Measurements from ENCODE around the gene ADAMTS13.

Gene ADAMTS13

DNA sequence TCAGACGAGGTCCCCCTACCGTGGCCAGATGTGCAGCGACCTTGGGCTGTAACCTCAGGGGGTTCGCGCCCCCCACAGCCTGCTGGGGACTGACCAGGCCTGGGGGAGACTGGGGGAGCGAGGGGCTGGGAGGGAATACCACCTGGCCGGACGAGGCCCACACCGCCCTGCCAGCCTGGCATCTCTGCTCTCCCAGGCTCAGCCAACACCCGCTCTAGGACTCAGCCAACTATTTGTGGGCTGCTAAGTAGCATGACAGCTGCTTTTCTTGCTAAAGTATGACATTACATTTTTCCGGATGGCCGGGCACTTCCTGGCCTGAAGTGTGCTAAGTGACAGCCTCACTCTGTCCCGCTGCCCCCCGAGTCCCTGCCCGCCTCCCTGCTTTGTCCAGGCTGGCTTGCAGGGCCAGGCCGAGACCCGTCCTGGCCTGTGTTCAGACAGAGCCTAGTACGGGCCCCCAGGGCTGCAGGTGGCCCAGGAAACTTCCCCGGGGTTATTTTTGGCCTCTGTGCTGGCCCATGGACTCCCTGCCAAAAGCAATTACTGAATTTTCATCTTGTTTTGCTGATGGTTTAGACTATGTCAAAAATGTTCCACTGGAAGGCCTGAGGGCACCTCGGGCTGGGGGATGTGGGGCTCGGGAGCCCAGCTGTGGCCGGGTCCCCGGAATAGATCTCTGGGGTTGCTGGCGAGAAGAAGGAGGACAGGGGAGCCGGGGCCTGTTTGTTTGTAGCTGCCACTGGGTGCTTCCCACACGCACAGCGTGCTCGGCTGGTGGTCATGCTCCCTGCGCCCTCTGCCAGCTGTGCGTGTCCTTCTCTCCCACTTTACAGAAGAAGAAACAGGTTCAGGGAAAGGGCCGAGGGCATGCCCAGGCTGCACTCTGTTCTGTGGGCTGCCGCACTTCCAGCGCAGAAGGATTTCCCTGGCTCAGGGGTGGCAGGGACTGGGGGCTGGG lies 70.2 kb downstream of the ADAMTS13 start:
- peak; percentile 79 for DNase-seq

DNA sequence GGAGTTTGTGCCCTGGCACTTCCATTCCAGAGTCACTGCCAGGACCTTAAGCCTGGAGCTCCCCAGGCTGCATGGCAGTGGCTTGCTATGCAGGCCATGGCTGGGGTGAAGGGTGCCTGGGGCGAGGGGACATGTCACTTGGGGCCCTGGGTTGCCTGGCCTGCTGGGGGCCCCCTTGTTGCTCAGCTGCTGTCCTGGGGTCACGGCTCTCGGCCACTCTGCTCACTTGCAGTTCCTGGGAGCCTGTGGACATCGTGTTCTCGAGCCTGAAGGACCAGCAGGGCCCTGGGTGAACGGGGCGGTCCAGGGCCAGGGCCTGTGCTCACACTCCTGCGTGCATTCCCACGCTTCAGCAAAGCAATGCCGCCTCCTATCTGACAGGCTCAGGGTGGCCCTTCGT lies 71.3 kb downstream of the ADAMTS13 start:
- DNase-seq: no peak

DNA sequence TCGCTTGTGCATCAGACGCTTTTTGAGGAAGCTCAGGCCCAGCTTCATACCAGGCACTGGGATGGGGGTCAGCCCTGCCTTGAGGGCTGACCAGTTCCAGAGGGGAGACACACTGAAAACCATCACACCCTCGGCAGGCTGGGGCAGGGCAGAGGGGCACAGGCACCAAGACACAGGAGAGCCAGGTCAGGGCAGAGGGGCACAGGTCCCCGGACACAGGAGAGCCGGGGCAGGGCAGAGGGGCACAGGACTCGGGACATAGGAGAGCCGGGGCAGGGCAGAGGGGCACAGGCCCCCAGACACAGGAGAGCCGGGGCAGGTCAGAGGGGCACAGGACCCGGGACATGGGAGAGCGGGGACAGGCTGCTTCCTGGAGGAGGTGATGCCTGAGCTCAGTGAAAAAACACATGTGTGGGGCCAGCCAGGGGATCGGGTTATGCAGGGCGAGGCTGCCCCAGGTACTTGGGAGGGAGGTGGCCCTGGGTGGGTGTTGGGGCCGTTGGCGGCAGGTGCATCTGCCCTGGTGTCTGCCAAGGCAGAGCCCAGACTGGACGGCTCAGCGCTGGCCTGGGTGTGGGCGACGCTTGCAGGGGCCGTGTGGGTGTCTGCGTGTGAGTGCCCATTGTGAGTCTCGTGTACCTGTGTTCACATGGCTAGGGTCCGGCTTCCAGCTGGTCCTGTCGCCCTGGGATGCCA lies 71.8 kb downstream of the ADAMTS13 start:
- DNase-seq: no peak

DNA sequence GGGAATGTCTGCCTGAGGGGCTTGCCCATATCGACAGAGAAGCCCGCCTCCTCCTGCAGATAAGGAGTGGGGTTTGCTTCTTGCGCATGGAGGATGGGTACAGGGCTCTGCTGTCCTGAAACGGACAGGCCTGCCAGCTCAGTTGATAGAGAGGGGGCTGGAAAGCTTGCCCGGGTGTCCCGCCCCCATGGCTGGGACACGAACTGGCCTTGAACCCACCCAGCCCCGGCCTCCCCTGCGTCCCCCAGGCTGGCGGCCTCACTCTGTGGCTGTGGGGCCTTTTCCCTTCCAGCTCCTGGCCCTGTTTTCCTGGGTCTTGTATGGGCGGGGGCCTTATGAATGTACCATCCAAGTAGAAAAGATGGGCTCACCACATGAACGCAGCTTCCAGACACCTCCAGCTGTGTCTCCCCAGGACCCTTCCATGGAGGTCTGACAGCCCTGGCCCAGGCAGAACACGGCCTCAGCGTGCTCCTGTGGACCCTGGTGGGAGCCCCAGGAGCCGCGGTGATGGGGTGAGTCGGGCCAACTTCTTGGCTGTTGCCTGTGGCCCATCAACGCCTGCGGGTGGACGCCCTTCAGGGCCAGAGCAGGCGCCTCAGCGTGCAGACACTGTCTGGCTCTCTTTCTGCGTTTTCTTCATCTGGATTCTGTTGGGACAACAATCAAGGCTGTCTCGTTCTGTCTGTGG lies 72.6 kb downstream of the ADAMTS13 start:
- peak; percentile 28 for DNase-seq

DNA sequence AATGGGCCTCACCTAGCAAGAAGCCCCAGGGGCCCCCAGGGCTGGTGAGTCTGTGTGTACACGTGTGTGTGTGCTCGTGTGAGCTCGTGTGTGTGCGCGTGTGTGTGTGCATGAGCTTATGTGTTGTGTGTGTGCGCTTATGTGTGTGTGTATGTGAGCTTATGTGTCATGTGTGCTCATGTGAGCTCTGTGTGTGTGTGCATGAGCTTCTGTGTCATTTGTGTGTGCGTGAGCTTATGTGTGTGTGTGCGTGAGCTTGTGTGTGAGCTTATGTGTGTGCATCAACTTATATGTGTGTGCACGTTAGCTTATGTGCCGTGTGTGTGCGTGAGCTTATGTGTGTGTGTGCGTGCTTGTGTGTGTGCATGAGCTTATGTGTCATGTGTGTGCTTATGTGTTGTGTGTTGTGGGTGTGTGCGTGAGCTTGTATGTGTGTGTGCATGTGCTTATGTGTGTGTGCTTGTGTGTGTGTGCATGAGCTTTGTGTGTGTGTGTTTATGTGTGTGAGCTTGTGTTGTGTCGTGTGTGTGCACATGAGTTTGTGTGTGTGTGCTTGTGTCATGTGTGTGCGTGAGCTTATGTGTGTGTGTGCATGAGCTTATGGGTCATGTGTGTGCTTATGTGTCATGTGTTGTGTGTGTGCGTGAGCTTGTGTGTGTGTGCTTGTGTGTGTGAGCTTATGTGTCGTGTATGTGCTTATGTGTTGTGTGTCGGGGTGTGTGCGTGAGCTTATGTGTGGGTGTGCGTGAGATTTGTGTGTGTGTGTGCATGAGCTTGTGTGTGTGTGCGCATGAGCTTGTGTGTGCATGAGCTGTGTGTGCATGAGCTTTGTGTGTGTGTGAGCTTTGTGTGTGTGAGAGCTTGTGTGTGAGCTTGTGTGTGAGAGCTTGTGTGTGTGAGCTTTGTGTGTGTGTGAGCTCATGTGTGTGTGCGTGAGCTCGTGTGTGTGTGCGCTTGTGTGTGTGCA lies 73.4 kb downstream of the ADAMTS13 start:
- DNase-seq: peak; percentile 12

DNA sequence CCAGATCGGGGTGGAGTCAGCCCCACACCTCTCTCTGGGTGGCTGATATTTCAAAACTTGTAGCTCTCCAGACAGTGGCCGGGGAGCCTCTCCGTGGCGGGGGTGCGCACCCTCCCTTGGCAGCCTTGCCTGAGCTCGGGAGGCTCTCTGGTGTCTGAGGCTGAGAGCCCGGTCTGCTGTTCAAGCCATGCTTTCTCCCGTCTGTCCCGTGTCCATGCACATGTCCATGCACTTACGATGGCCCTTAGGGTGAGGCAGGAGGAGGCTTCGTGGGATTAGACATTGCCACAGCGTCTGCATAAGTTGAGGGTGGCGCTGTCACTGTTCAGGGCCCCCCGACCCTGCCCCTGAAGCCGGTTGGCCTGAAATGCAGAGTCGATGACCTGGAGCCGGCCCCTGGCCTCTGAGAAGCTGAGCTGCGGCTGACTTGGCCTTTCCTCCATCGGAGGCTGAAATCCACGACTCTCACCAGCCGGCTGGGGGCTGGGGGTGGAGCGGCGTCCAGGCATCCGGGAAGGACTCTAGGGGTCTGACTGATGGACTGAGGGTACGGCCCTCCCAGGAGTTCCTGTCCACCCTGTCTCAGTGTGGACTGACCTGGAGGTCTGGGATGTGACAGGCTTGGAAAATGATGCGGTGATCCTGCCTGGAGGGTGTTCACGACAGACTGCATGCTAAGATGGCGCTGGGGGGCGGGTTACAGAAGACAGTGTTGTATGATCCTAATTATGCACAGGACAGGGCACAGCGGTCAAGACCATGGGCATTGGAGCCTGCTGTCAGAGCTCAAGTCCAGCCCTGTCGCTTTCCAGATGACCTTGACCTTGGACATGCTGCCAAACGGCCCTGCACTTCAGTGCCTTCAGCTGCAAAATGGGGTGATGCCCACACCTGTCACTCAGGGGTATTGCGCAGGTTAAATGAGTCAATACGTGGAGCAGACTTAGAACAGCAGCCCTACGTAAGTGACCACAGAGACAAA lies 75.0 kb downstream of the ADAMTS13 start:
- peak; percentile 18 for DNase-seq

DNA sequence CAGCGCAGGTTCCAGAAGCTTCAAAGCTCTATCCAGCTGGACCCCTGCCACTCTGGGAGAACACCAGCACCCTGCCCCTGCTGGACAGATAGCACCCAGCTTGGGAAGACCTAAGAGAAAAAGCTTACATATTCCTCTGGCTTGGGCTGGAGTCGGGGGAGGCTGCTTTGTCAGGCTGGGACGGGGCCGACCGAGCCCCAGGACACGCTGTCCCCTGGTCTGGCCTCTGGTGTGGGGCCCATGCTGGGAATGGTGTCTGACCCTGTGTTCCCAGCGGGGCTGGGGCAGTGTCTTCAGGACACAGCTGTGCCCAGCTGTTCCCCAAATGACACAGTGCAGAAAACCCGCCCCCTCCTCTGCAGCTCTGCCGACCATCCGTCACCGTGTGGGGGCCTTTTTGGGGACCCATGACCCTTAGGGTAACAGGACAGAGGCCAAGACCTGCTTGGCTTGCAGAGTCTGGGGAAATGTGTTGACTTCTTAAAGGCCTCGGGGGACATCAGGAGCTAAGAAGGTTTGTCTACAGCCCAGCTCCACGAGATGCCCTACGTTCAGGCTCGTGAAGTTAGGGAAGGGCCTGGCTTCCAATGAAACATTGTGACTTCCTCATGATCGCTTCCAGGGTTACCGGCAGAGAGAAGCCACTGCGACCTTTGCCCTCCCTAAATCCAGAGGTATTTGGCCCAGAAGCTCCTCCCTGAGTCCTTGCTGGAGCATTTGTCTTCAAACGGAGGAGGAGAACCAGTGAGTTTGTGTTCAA lies 77.1 kb downstream of the ADAMTS13 start:
- DNase-seq: no peak

DNA sequence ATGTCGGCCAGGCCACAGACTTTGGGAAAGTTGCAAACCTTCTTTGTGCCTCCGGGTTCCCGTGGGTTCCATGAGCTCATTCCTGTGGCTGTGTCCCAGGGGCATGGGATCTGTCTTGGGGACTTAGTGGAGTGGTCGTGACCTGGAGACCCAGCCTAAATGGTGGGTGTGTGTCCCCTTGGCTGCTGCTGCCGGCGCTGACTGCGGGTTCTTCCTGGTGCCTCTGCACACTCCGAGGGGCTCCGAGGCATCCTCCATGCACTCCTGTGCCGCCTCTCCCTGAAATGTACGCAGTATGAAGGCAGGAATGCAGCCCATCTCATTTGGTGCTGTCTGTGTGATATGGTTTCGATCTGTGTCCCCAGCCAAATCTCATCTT lies 77.7 kb downstream of the ADAMTS13 start:
- no peak for DNase-seq

DNA sequence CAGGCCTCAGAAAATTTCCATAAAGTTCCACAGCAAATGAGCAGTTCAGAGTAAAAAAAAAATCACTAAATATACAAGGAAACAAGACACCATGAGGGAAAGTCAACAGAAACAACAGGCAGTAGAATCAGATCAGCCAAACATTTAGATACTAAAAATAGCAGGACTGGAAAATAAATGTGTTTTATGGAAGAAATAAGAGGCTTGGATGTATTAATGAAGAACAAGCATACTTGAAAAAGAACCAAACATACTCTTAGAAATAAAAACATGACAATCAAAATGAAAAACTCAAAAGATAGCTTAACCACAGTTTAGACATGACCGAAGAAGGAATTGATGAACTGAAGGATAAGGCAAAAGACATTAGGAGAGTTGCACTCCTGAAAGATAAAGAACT lies 79.9 kb downstream of the ADAMTS13 start:
- no peak for DNase-seq

DNA sequence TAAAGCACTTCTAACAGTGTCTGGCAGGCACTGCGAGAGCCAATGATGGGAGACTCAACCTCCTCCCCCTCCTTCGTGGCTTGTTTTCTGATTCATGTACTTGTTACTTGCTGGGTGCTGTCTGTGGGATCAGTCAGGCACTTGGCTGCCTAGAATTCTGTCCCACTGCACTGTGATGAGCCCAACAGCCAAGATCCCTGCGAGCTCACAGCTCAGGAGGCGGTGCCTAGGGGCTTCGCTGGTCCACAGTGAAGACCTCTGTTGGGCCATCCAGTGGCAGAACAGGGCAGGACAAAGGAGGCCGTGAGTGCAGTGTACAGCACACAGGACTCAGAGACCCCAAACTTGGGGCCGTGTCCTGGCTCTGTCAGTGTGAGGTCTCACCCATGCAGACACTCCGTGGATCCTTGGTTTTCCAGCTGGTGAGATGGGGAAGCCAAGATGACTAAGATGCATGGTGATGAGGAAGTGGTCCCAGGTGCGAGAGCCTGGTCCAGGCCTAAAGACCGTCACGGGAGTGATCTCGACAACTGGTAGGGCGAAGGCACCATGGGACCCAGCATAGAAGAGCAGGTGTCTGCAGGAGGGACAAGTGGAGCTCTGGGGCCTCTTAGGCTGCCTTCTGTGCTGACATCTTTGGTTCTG lies 83.1 kb downstream of the ADAMTS13 start:
- no peak for DNase-seq

DNA sequence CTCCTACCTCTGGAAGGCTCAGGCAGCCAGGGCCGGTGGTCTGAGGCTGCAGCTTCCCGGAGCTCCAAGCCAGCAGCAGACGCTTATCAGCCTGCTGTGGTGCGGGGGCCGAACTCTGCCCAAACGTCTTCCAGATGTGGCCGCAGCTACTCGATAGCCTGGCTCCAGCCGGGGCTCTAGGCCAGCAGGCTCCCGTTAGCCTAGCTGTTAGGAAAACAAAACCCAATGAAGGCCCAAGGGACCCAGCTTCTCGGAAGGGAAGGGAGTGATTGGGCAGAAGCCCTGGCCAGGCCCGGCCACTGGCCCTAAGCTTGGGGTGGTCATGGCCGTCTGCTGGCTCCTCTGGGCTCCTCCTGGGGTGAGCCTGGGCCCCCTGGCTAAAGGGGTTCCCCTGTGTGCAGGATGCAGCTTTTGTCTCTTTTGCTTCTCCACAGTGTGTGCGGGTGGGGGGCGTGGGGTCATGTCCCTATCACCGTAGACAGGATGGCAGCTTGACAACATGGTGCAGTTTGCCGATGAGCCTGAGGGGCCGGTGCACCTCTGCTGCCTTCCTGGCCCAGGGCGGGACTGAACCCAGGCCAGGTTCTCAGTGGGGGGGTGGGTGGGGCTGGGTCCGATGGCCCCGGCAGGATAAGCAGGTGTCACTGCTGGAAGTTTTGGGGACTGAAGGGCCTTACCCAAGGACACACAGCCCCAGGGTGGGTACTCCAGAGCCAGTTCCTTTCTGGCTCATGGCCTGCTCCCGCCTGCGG lies 83.9 kb downstream of the ADAMTS13 start:
- peak; percentile 81 for DNase-seq

DNA sequence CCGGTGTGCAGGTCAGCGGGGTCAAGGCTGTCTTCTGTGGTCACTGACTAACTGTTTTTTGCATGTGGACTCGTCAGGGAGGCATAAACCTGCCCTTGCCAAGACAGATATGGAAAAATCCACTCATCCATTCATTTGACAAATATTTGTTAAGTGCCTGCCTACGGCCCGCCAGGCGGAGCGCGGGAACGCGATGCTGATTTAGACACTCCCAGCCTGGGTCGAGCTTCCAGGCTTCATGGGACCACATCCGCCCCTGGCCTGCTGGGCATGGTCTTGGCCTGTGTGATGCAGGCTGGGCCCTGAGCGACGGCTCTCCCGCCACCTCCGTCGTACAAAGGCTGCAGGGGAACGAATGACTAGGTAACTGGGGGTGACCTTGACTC lies 84.5 kb downstream of the ADAMTS13 start:
- DNase-seq: peak; percentile 68

DNA sequence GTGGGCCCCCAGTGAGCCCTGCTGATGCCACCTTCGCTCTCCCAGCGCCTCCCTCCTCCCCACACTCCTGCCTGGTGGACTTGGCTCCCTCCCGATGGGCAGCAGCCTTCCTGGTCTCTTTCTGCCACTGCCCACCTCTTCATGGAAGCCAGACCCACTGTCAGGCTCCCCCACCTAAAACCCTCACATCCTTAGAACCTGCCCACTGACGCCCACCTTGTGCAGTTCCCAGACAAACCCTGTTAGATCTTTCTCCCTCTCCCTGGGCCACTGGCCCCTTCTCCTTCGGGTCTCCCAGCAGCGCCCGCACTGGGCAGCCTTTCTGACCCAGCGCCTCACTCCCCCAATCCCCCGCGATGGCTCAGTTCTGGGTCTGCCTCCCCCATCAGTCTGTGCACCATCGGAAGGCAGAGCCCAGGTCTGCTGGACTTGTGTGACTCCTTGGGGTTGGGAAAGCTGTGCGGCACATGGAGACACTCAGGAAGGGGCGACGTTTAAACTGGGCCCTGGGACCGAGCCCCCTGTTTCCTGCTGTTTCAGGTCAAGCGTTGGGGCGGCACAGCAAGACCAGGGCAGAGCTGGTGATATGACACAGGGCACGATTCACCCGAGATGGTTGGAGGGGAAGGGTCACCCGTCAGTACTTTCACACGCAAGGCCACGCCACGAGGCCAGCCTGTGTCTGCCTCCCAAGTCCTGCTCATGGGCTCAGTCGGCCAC lies 85.2 kb downstream of the ADAMTS13 start:
- peak; percentile 17 for DNase-seq

DNA sequence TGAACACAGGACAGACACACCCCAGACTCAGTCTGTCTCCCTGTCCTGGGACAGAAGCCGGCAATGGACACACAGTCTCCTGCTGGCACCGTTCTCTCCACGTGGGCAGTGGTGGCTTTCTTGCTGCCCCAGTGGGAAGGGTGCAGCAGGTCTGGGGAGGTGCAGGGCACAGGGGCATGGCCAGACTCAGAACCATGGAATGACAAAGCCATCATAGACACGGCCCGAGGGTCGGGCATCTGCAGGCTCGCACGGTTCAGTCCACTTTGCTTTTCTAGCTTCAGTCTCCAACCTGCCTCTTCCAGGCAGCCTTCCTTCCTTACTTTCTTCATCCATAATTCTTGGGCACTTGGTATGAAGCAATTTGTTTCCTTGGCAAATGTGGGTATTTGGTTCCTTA lies 85.9 kb downstream of the ADAMTS13 start:
- DNase-seq: peak; percentile 11

Measured in right hindlimb (tissue), 1 donor.